ENCODE results near the gene MLLT6. TPM values are rescaled to one million over a fixed set of nuclear protein-coding genes. Genes with fewer than 3 reads are reported as not detected.
A peak's percentile ranks its signal among the peaks of the same experiment; 100 is the strongest.

The MLLT6 gene
- total RNA-seq, 1 donor from 2014 or later: 155 TPM

- Mint-ChIP-seq H3K4me1 (ENCODE audit: low read depth) (peaks cover 11% of the 10 kb centered on the region), H3K36me3 (ENCODE audit: insufficient read depth) (no peaks in the 10 kb centered on the region), H3K4me3 (ENCODE audit: low read depth) (peak overlapping the region; percentile 11), H3K27me3 (peaks cover 54% of the 10 kb centered on the region), H3K27ac (no peak overlapping the region), H3K9me3 (ENCODE audit: low read depth) (no peaks in the 10 kb centered on the region)
- DNase-seq (ENCODE audit: low spot score, unreplicated experiment): no peak
- peak; percentile 35 for TF ChIP-seq CTCF (IDR thresholded peaks at IDR 0.05; ENCODE audit: unreplicated experiment)
These were observed 30.9 kb upstream of the MLLT6 start for GRCh38 chr17:38674014-38674748.

- peaks cover 11% of the 10 kb centered on the region for H3K4me1 Mint-ChIP-seq (ENCODE audit: low read depth)
- H3K27ac Mint-ChIP-seq: no peak within 1 kb of the TSS
- DNase-seq (ENCODE audit: low spot score, unreplicated experiment): peak; percentile 66
- H3K36me3 Mint-ChIP-seq (ENCODE audit: insufficient read depth): no peaks in the 10 kb centered on the region
- peak within 1 kb of the TSS; percentile 51 for H3K4me3 Mint-ChIP-seq (ENCODE audit: low read depth)
- no peaks in the 10 kb centered on the region for H3K9me3 Mint-ChIP-seq (ENCODE audit: low read depth)
- peaks cover 46% of the 10 kb centered on the region for H3K27me3 Mint-ChIP-seq
- peak; percentile 15 for TF ChIP-seq CTCF (IDR thresholded peaks at IDR 0.05; ENCODE audit: unreplicated experiment)
These were observed 30.1 kb upstream of the MLLT6 start, which contains the start of gene EPOP for GRCh38 chr17:38674749-38675615. EPOP (minus strand) TSS chr17:38674957; CDS start chr17:38674495, 462 bp downstream.

GRCh38 chr17:38676706-38677504, 28.2 kb upstream of the MLLT6 start:
- H3K4me1 Mint-ChIP-seq (ENCODE audit: low read depth): peaks cover 7% of the 10 kb centered on the region
- peak; percentile 66 for DNase-seq (ENCODE audit: low spot score, unreplicated experiment)
- H3K4me3 Mint-ChIP-seq (ENCODE audit: low read depth): no peak overlapping the region
- peak; percentile 85 for TF ChIP-seq CTCF (IDR thresholded peaks at IDR 0.05; ENCODE audit: unreplicated experiment)
- H3K36me3 Mint-ChIP-seq (ENCODE audit: insufficient read depth): no peaks in the 10 kb centered on the region
- H3K27me3 Mint-ChIP-seq: peaks cover 29% of the 10 kb centered on the region
- H3K9me3 Mint-ChIP-seq (ENCODE audit: low read depth): no peaks in the 10 kb centered on the region
- H3K27ac Mint-ChIP-seq: peak overlapping the region; percentile 15

- Mint-ChIP-seq H3K36me3 (ENCODE audit: insufficient read depth) (no peaks in the 10 kb centered on the region), H3K4me1 (ENCODE audit: low read depth) (no peaks in the 10 kb centered on the region), H3K27ac (no peak overlapping the region), H3K9me3 (ENCODE audit: low read depth) (no peaks in the 10 kb centered on the region), H3K4me3 (ENCODE audit: low read depth) (no peak overlapping the region), H3K27me3 (peaks cover 22% of the 10 kb centered on the region)
- TF ChIP-seq CTCF (IDR thresholded peaks at IDR 0.05; ENCODE audit: unreplicated experiment): no peak
- DNase-seq (ENCODE audit: low spot score, unreplicated experiment): no peak
These were observed 27.3 kb upstream of the MLLT6 start for GRCh38 chr17:38677819-38678218.

- no peak overlapping the region for H3K27ac Mint-ChIP-seq
- no peak for TF ChIP-seq CTCF (IDR thresholded peaks at IDR 0.05; ENCODE audit: unreplicated experiment)
- H3K27me3 Mint-ChIP-seq: peaks cover 11% of the 10 kb centered on the region
- no peaks in the 10 kb centered on the region for H3K9me3 Mint-ChIP-seq (ENCODE audit: low read depth)
- H3K4me3 Mint-ChIP-seq (ENCODE audit: low read depth): no peak overlapping the region
- no peaks in the 10 kb centered on the region for H3K4me1 Mint-ChIP-seq (ENCODE audit: low read depth)
- DNase-seq (ENCODE audit: low spot score, unreplicated experiment): no peak
- H3K36me3 Mint-ChIP-seq (ENCODE audit: insufficient read depth): no peaks in the 10 kb centered on the region
These were observed 24.0 kb upstream of the MLLT6 start for GRCh38 chr17:38681096-38681495.

Data from progenitor cell of endocrine pancreas (in vitro differentiated cells).